T follicular helper cell (primary cell): ENCODE measurements around the gene SLC46A3.
A peak's percentile ranks its signal among the peaks of the same experiment; 100 is the strongest.

Experiments used
- DNase-seq: peaks from one replicate; pipeline ENCODE4 v3.0.0-alpha.2; 2020; ENCODE audit warnings: low read depth

Gene SLC46A3

DNA sequence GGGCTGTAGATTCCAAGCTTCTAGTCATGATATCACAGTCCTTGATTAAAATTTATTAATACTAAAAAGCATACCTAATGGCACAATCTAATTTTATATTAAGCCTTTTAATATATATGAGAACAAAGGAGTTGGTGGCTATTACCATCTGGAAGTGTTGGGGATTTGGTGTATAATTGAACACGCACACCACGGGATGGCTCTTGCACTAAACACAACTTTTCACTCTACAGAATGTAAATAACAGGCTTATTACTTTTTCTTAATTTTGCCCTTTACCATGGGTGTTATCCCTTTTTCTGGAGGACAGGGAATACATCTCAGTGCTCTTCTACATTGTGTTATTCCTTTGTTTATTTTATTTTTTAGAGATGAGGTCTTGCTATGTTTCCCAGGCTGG lies 38.2 kb downstream of the SLC46A3 start:
- DNase-seq = no peak

DNA sequence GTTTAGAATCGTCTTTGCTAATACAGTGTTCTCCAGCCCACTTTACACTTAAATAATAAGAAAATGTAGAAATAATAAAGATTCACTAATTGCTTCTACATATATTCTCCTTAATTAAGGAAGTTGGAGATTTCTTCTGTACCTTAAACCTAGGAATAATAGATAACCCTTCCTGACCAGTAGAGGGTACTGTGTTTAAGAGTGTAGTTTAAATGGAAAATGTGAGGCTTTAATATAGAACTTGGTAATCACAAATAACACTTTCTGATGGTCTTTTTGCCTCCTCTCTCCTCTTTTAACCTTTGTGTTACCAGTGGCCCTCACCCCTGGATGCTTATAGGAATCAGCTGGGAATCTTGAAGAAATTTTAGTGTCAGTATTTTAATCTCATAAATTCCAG lies 39.1 kb downstream of the SLC46A3 start:
- DNase-seq = no peak

DNA sequence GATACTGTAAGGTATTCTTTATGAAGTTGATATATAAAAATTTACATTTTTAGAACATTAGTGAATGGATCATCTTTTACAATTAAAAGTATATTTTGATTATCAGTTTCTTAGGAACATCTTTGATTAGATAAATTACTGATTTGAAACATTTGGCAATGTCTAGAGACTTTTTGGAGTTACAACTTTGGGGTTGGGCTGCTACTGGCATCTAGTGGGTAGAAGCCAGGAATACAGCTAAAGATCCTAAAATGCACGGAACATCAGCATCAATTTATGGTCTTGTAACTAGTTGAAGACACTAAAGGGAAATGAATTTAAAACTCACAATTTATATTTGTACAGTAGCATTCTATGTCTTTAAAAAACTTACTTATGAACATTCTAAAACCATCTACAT lies 40.0 kb downstream of the SLC46A3 start:
- no peak for DNase-seq

DNA sequence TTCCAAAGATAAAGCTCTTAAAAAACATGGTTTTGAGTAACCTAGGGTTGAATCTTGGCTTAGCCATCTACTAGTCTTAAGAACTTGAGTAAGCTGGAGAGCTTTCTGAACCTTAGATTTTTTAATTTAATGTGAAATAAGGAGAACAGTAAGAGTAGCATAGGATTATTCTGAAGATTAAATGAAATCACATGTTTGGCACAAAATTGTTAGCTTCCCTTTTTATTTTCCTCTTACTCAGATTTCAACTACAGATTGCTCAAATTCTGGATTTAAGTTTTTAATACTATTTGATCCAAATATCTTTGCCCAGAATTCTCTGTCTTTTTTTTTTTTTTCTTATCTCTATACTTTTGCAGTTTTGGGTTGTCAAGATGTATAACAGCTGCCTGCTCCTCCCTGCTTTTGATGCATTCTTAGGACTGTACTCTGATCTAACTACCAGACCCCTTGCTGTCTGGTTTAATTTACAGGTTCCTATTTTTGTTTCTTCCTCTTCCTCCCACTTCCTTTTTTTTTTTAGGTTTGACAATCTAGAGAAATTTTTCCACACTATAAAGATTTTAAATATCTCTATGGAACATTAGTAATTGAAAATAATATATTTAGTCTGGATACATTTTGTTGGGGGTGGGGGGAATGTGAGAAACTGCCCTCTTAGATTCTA lies 47.5 kb downstream of the SLC46A3 start:
- DNase-seq = no peak

DNA sequence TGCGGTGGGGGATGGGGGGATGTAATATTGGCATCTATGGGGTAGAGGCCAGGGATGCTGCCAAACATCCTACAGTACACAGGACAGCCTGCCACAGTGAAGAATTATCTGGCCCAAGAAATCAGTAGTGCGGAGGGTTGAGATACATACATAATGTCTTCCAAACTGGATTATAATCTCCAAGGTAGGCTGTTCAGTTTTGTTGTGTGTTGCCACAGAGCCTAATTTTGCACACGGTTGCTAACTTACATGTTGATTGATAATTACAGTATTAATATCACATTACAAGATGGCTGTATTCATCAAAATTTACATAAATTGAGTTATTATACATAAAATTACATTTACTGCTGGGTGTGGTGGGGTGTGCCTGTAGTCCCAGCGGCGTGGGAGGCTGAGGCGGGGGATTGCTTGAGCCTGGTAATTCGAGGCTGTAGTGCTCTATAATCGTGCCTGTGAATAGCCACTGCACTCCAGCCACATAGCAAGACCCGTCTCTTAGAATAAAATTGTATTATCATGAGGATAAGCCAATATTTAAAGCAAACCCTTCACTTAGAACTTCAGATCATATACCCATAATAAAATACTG lies 51.8 kb downstream of the SLC46A3 start:
- DNase-seq = no peak

DNA sequence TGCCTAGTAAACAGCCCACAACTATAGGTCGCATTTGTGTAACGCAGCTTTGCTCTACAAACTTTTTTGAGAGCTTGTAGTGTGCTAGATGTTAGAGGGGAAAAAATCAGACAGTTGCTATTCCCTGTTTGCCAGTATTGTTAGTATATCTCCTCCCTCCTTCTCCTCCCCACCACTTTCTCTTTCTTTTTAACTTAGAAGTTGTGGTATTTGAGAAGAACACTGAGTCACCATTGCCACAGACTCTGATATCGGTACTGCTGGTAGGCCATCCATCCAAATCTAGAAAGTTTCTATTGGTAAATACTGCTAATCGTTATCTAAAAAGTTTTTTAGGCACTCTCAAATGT lies 59.2 kb downstream of the SLC46A3 start:
- no peak for DNase-seq

DNA sequence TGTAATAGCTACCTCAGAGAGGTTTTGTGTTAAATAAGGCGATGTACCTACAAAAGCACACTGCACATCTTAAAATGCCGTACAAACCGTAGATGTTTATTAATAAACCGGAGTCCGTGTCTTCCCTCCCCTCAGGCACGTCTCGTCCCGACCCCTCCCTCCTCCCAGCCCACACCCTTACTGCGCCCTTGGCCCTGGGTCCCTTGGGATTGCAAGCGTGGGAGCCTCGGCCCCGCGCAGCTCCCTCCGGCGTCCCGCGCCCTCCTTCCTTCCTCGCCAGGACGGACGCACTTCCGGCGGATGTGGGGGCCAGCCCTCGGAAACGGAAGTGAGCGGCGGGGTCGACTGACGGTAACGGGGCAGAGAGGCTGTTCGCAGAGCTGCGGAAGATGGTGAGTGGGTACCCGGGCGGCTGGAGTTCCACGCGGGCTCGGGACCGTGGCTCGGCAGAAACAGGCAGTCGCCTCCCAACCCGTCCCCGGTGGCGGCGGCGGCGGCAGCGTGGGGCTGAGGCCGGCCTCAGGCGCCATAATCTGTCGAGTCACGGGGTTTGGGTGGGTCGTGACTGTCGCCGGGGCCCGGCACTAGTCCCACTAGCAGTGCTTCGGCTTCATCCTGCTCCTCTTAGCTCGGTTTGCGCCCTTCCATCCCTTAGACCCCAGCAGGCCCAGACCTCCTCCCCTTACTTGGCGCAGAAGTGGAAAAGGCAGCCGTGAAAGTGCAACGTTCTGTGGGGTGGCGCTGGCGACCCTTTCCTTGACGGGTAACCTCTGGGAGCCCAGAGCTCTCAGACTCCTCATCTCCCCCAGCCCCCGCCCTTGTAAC lies 59.8 kb downstream of the SLC46A3 start, which contains the start of gene POMP:
TSS of gene POMP (plus strand) at position 335 of the 825 bp plus-strand sequence. CDS start at position 390, 55 bp downstream.
- DNase-seq = peak; percentile 89

DNA sequence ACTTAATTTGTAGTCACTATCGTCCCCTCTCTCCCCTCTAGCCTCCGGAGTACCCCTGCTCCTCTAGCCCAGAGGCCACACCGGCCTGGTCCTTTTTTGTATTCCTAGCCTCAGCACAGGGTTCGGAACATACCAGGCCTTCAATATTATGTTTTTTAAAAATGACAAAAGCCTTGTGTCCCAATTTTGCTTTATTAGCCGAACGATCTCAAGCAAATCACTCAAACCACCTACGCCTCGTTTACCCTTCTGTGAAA lies 60.3 kb downstream of the SLC46A3 start:
- no peak for DNase-seq

DNA sequence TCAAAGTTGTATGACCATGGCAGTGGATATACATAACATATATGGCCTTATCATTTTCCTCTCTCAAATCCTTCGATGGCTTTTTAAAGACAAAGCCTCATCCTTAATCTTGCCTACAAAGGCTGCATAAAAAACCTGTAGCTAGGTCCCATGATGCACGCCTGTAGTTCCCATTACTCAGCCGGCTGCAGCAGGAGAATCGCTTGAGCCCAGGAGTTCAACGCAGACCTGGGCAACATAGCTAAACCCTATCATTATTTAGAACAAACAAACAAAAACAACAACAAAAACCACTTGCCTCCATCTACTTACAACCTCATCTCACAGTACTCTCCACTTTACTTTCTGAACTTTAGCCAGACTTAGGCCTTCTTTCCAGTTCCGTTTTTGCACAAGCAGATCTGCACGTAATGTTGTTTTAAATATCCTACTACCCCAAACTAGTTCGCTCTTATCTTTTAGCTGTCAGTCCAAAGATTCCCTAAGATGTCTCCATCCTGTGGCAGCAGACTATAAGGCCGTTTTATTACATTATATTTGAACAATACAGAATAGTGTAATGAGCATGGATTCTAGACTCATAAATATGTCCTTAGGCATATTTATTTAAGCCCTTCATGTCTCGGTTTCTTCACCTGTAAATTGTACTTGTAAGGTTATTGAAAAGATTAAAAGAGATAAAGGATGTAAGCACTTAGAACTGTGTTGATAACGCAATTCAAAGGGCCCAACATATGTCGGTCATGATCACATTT lies 60.8 kb downstream of the SLC46A3 start:
- DNase-seq = no peak

DNA sequence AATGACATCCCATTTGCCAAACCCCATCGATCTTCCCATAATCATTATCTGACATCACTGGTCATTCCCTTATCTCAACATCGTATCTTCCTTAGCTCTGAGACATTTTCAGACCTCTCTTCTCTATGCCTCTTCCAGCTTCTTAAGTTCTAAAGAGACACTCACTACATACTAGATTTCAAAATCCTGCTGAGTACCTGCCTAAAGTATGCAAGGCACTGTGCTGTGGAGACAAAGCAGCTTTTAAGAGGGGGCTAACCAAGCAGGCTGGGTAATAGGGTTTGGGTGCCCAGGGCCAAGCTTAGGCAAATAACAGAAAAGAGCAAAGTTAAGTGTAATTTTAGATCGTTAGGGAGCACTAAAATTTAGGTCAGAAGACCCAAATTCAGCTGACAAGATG lies 63.2 kb downstream of the SLC46A3 start:
- no peak for DNase-seq

DNA sequence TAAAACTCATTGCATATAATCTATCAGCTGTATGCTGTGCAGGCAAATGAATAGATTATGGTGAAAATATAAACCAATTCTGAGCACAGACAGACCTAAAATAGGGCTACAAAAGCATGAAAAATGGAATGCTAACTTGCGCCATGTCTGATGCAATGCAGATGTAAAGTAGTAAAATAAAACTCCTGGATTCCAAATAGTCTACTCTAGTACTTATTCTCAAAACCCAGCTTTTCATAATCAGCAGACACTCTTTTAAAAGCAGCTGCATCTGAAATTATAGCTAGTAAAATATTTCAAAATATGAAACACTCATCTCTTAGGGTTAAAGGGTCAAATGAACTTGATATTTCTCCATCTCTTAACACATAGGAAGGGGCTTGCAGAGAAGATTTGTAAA lies 64.5 kb downstream of the SLC46A3 start:
- DNase-seq = no peak

DNA sequence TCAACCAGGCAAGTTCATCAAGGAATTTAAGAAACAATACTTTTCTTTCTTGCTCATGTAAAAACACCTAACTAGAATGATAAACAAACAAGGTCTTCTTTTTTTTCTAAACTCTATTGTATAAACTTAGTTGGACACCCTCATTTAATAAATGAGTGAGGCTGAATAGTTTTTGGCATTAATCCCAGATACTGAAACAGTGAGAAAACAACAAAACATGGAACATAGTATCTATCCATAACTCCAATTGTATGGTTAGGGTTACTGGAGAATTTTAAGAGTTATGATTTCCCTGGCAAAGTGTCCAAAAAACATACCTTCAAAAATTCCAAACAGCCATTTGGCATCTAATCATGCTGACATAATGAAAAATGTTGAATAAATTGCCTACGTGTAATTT lies 65.7 kb downstream of the SLC46A3 start:
- DNase-seq = no peak

DNA sequence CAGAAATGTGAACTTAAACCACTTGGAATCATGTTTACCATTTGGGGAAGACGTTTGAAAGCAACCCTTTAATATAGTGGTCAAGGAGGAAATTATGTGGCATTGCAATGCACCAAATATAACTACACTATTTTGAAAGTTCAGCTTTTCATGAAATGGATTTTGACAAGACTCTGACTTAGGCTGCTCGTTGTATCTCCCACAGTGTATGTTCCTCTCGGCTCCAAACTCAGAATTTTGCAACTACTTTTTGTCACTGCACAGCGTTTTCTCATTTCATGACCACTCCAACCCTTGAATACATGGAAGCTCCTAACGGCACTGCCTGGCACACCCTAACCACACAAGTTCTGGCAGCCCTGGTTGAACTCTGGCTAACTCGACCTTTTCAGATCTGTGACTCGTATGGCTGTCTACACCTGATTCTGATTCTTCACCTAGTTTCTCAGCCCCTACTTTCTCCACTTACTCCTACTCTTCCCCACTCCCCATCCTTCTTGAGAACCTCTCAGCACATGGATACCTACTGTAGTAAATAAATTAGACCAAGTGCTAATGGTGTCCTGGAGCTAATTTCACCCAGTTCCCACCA lies 66.9 kb downstream of the SLC46A3 start:
- DNase-seq = no peak

DNA sequence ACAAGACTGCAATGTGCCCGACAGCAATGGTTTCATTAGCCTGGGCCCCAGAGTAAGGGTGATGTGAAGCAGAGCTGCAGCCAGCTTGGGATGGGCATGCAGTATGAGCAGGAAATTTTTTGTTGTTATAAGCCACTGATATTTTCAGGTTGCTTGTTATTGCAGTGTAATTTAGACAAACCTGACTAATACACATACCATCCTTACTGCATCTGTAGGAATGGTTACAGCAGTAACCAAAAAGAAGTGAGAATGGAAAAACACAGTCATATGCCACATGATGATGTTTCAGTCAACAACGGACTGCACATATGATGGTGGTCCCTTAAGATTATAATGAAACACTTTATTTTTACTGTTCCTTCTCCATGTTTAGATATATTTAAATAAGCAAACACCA lies 68.5 kb downstream of the SLC46A3 start:
- no peak for DNase-seq
